ENCODE data around the gene SMIM36.
"Not testable (repeated sequence)": the region's sequence is repeated elsewhere in the genome, so short reads cannot be mapped to it uniquely, and the experiment has no call there.

SMIM36 gene

GRCh38 chr17:55424893-55425540 is 86.2 kb downstream of the SMIM36 start:
- CTCF ChIA-PET, result no interaction called here
- TF ChIP-seq, protein P1, sequence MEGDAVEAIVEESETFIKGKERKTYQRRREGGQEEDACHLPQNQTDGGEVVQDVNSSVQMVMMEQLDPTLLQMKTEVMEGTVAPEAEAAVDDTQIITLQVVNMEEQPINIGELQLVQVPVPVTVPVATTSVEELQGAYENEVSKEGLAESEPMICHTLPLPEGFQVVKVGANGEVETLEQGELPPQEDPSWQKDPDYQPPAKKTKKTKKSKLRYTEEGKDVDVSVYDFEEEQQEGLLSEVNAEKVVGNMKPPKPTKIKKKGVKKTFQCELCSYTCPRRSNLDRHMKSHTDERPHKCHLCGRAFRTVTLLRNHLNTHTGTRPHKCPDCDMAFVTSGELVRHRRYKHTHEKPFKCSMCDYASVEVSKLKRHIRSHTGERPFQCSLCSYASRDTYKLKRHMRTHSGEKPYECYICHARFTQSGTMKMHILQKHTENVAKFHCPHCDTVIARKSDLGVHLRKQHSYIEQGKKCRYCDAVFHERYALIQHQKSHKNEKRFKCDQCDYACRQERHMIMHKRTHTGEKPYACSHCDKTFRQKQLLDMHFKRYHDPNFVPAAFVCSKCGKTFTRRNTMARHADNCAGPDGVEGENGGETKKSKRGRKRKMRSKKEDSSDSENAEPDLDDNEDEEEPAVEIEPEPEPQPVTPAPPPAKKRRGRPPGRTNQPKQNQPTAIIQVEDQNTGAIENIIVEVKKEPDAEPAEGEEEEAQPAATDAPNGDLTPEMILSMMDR (IDR thresholded peaks at IDR 0.05; ENCODE audit: insufficient read depth, low read length, missing control alignments), result no peak
- H3K4me3 ChIP-seq (ENCODE audit: low read depth, low read length), result no peak overlapping the region
- POLR2A ChIA-PET, result no interaction called here
- DNase-seq (ENCODE audit: low read depth, low spot score), result no peak

DNA sequence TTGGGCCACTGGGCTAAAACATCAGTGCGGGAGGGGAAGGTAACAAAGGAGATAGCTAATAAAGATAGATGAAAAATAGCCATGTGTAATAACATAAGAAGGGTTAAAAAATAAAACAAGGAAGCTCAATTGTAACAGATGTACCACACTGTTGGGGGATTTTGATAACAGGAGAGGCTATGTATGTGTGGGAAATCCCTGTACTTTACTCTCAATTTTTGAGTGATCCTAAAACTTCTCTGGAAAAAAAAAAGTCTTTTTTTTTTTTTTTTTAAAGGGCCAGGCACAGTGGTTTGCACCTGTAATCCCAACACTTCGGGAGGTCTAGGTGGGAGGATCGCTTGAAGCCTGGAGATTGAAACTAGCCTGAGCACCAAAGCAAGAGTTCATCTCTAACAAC is 87.7 kb downstream of the SMIM36 start:
- POLR2A ChIA-PET, result no interaction called here
- H3K4me3 ChIP-seq (ENCODE audit: low read depth, low read length), result no peak overlapping the region

DNA sequence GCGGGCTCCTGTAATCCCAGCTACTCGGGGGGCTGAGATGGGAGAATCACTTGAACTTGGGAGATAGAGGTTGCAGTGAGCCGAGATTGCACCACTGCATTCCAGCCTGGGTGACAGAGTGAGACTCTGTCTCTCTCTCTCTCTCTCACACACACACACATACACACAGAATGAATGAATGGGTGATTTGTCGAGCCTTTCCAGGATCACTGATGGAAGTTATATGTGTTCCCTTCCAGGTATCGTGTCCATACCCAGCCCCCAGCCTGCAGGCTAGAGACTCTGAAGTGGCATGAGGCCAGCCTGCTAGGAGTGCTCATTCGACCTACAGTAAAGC is 88.5 kb downstream of the SMIM36 start:
- CTCF ChIA-PET, result interaction anchor here (0.7 to 2.4 kb wide), 2 partner anchors 12 to 104 kb away, joined by 3 to 10 read pairs; no protein-coding TSS in a partner anchor
- DNase-seq (ENCODE audit: low read depth, low spot score); POLR2A ChIA-PET; H3K4me3 ChIP-seq (ENCODE audit: low read depth, low read length): not testable (repeated sequence)

More for the DNA sequence above, 87.7 kb downstream of the SMIM36 start:
- CTCF ChIA-PET, result interaction anchor here (0.7 kb wide), 1 partner anchor 103 kb away, joined by 3 read pairs; no protein-coding TSS in a partner anchor
- TF ChIP-seq, protein P1 (IDR thresholded peaks at IDR 0.05; ENCODE audit: insufficient read depth, low read length, missing control alignments), result no peak
- no peak for DNase-seq (ENCODE audit: low read depth, low spot score)

DNA sequence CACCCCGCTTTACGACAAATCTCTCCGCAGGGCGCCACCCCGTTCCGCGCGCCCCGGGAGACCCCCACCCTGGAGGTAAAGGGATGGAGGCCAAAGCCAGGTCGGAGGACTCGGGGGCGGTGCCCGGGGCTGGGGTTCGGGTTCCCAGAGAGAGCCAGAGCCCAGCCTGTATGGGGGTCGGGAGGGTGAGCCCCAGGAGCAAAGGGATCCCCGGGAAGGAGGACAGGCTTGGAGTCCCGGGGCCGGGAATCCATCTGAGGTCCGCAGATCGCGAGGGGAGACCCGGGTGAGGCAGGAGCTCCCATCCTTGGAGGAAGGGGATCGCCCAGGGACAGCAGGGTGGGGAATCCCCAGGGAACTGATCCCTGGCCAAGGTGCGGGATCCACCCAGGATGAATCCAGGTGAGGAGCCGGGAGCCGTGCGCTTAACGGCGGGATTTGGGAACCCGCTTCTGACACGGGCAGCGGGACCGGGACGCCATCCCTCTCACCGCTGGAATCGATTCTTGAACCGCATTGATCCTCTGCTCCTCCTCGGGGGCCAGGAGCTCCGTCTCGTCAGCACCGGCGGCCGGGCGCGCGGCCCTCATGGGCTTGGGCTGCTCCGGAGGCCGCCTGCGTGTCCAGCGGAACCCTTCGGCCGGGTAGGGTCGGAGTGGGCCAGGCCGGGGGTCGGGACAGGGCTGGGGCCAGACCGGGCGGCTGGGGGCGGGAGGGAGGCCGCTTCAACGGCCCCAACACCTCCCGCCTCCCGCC is 89.9 kb downstream of the SMIM36 start, which contains the start of gene MMD:
Gene MMD, minus strand, starts transcription at position 657 of the 756 bp plus-strand sequence. Its CDS starts 140 bp downstream, at position 517.
- CTCF ChIA-PET, result interaction anchor here (0.8 to 2.4 kb wide), 4 partner anchors 10 to 313 kb away, joined by 3 to 10 read pairs (median 4); no protein-coding TSS in a partner anchor
- POLR2A ChIA-PET, result interaction anchor here (0.8 kb wide), 1 partner anchor 13 kb away, joined by 3 read pairs; no protein-coding TSS in a partner anchor
- no peak for DNase-seq (ENCODE audit: low read depth, low spot score)

DNA sequence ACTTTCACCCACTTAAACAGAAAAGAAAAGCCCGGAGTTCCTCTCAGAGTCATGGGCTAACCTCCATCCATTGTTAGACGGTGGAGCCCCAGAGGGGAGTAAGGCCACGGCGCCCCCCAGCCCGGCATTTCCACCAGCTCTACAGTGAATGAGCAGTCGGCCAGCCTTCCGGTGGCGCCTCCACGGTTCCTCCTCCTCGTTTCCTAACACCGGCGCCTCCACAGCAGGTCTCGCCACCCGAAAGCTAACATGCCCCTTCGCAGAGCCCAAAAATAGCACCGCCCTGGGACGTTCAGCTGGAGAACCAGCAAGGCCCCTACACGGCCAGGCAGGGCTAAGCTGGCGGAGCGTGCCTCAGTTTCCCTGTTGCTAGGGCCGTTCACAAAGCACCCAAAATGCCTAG is 90.5 kb downstream of the SMIM36 start:
- TF ChIP-seq, protein P1 (IDR thresholded peaks at IDR 0.05; ENCODE audit: insufficient read depth, low read length, missing control alignments), result no peak
- ChIA-PET CTCF (interaction anchor here (0.8 to 2.4 kb wide), 3 partner anchors 9 to 46 kb away, joined by 3 to 10 read pairs (median 4); no protein-coding TSS in a partner anchor), POLR2A (interaction anchor here (0.8 kb wide), 1 partner anchor 13 kb away, joined by 3 read pairs; no protein-coding TSS in a partner anchor)
- no peak for DNase-seq (ENCODE audit: low read depth, low spot score)
- H3K4me3 ChIP-seq (ENCODE audit: low read depth, low read length), result peak overlapping the region; percentile 83

More for the DNA sequence above, 89.9 kb downstream of the SMIM36 start, which contains the start of gene MMD:
- TF ChIP-seq, protein P1 (IDR thresholded peaks at IDR 0.05; ENCODE audit: insufficient read depth, low read length, missing control alignments), result no peak
- peak within 1 kb of the TSS; percentile 83 for H3K4me3 ChIP-seq (ENCODE audit: low read depth, low read length)

- H3K4me3 ChIP-seq (ENCODE audit: low read depth, low read length), result peak overlapping the region; percentile 83
- no peak for DNase-seq (ENCODE audit: low read depth, low spot score)
- TF ChIP-seq, protein P1 (IDR thresholded peaks at IDR 0.05; ENCODE audit: insufficient read depth, low read length, missing control alignments), result no peak
- CTCF ChIA-PET, result no interaction called here
- POLR2A ChIA-PET, result no interaction called here
These were observed 91.0 kb downstream of the SMIM36 start for GRCh38 chr17:55420067-55420775.
